PC-3 (cell line): ENCODE results near the gene ACOXL.

ENCODE experiments used
- EZH2 ChIP-seq: fragments of 300-600 bp; sonication (generic); IDR thresholded peaks from one replicate; pipeline ENCODE4 v1.6.1; 2017; ENCODE audit warnings: antibody characterized with exemption, mild to moderate bottlenecking, low read length; ENCODE audit not compliant: unreplicated experiment
- EZH2phosphoT487 ChIP-seq: fragments of 300-600 bp; sonication (generic); IDR thresholded peaks from 2 replicates; pipeline ENCODE4 v1.6.1; 2018; ENCODE audit warnings: mild to moderate bottlenecking, antibody characterized with exemption, low read length, borderline replicate concordance
- TF ChIP-seq, protein P1 (sequence below): fragments of 300-600 bp; sonication (generic); conservative IDR thresholded peaks from 2 replicates; pipeline ENCODE4 v1.5.1; 2017; ENCODE audit warnings: antibody characterized with exemption, low read depth, mild to moderate bottlenecking, low read length

DNA sequence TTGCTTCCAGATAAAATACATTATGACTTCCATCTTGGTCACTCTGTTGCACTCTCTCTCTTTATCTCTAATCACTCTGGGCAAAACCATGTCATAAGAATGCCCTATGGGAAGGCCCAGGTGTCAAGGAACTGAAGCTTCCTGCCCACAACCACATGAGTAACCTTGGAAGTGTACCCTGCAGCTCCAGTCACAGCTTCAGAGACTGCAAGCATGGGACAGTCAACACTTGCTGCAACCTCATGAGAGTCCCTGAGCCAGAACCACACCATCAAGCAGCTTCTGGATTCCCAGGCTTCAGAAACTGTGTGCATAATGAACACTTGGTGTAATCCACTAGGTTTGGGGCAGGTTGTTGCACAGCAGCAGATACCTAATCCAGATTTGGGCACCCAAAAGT is 267.3 kb downstream of the ACOXL start:
- TF ChIP-seq, protein P1, sequence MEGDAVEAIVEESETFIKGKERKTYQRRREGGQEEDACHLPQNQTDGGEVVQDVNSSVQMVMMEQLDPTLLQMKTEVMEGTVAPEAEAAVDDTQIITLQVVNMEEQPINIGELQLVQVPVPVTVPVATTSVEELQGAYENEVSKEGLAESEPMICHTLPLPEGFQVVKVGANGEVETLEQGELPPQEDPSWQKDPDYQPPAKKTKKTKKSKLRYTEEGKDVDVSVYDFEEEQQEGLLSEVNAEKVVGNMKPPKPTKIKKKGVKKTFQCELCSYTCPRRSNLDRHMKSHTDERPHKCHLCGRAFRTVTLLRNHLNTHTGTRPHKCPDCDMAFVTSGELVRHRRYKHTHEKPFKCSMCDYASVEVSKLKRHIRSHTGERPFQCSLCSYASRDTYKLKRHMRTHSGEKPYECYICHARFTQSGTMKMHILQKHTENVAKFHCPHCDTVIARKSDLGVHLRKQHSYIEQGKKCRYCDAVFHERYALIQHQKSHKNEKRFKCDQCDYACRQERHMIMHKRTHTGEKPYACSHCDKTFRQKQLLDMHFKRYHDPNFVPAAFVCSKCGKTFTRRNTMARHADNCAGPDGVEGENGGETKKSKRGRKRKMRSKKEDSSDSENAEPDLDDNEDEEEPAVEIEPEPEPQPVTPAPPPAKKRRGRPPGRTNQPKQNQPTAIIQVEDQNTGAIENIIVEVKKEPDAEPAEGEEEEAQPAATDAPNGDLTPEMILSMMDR = no peak
- TF ChIP-seq EZH2phosphoT487 (no peak), EZH2 (no peak)
